H1 (cell line): Measurements from ENCODE around the gene NCOA6. TPM values are rescaled to one million over a fixed set of nuclear protein-coding genes. Genes with fewer than 3 reads are reported as not detected.

Experiments used
- CTCF ChIA-PET: fragments of 300-600 bp; sonication (Branson Sonifier 250); formaldehyde crosslinking; loops from one replicate; lab custom pipeline; 2021; ENCODE audit not compliant: partially characterized antibody; lab: Charles Lee
- POLR2A ChIA-PET: fragments of 300-600 bp; sonication (Branson Sonifier 250); formaldehyde crosslinking; loops from one replicate; lab custom pipeline; 2021; ENCODE audit warnings: inconsistent platforms; ENCODE audit not compliant: partially characterized antibody; lab: Charles Lee
- DNase-seq, 2 experiments: peaks; one replicate each; pipeline versions ENCODE4 v3.0.0 to v3.0.0-alpha.2; 2010 to 2022; ENCODE audit warnings: low spot score in 2 of 2, low read depth in 1 of 2, mixed read lengths in 1 of 2
- FAIRE-seq: peaks from 2 replicates; lab custom pipeline; 2011; peaks lifted over from hg19 to GRCh38; lab: Jason Lieb, UNC
- H2AFZ ChIP-seq: 2 replicates; pipeline ENCODE4 v1.8.1; 2012; ENCODE audit warnings: low read length, inconsistent platforms
- H2AK5ac ChIP-seq: 2 replicates; pipeline ENCODE4 v1.6.1; 2013; ENCODE audit warnings: low read depth, low read length
- H2BK120ac ChIP-seq: replicated peaks from 2 replicates; pipeline ENCODE3; 2013; ENCODE audit warnings: low read depth, low read length, inconsistent platforms
- H2BK12ac ChIP-seq: 2 replicates; pipeline ENCODE4 v1.6.1; 2013; ENCODE audit warnings: low read depth, low read length
- H2BK15ac ChIP-seq: 2 replicates; pipeline ENCODE4 v1.6.1; 2013; ENCODE audit warnings: low read length
- H2BK20ac ChIP-seq: 2 replicates; pipeline ENCODE4 v1.6.1; 2013; ENCODE audit warnings: low read length
- H2BK5ac ChIP-seq: 2 replicates; pipeline ENCODE4 v1.6.1; 2013; ENCODE audit warnings: low read depth, low read length
- H3K14ac ChIP-seq: 2 replicates; pipeline ENCODE4 v1.6.1; 2013; ENCODE audit warnings: inconsistent platforms; ENCODE audit not compliant: insufficient read length
- H3K18ac ChIP-seq: 2 replicates; pipeline ENCODE4 v1.6.1; 2013; ENCODE audit warnings: low read length; ENCODE audit errors: extremely low read depth
- H3K23ac ChIP-seq: 2 replicates; pipeline ENCODE4 v1.6.1; 2013; ENCODE audit warnings: inconsistent platforms; ENCODE audit not compliant: insufficient read length
- H3K23me2 ChIP-seq: 2 replicates; pipeline ENCODE4 v1.6.1; 2013; ENCODE audit warnings: low read depth, low read length
- H3K27ac ChIP-seq: 2 replicates; pipeline ENCODE4 v1.6.1; 2011; ENCODE audit warnings: low read depth, low read length, inconsistent platforms
- H3K27me3 ChIP-seq, 4 experiments: replicated peaks in 1 of 4; 1 replicate in 1 of 4; 2 replicates in 3 of 4; pipeline versions ENCODE4 v1.6.1 to v1.8.1; 2011 to 2013; ENCODE audit warnings: low read length in 3 of 4, mild to moderate bottlenecking in 3 of 4, inconsistent platforms in 2 of 4, mixed read lengths in 2 of 4, moderate library complexity in 1 of 4; ENCODE audit not compliant: control insufficient read depth in 3 of 4, insufficient read depth in 3 of 4; ENCODE audit errors: extremely low read depth in 1 of 4
- H3K36me3 ChIP-seq, 4 experiments: 2 replicates each; pipeline versions ENCODE4 v1.6.1 to v1.8.1; 2011 to 2013; ENCODE audit warnings: mild to moderate bottlenecking in 4 of 4, low read length in 3 of 4, moderate library complexity in 2 of 4, control low read depth in 1 of 4, inconsistent platforms in 1 of 4; ENCODE audit not compliant: insufficient read depth in 4 of 4, control insufficient read depth in 2 of 4
- H3K4ac ChIP-seq: replicated peaks from 2 replicates; pipeline ENCODE3; 2013; ENCODE audit warnings: low read length, low read depth, mixed read lengths, inconsistent platforms; ENCODE audit not compliant: insufficient read length
- H3K4me1 ChIP-seq, 4 experiments: replicated peaks in 1 of 4; 1 replicate in 1 of 4; 2 replicates in 3 of 4; pipeline versions ENCODE4 v1.6.1 to v1.8.1; 2011 to 2013; ENCODE audit warnings: low read length in 3 of 4, inconsistent platforms in 2 of 4, mixed read lengths in 1 of 4; ENCODE audit not compliant: insufficient read depth in 4 of 4, control insufficient read depth in 3 of 4
- H3K4me2 ChIP-seq, 2 experiments: 2 replicates each; pipeline versions ENCODE4 v1.6.1 to v1.8.1; 2011 to 2013; ENCODE audit warnings: low read depth in 2 of 2, low read length in 2 of 2, control low read depth in 1 of 2, inconsistent platforms in 1 of 2, mild to moderate bottlenecking in 1 of 2; ENCODE audit not compliant: insufficient read depth in 1 of 2
- H3K4me3 ChIP-seq, 4 experiments: fragments of 200-600, 300-600 bp in 1 of 4; sonication (generic), shearing (Covaris generic), sonication (Bioruptor Twin) in 1 of 4; 2 replicates each; pipeline versions ENCODE4 v1.5.1 to v1.8.1; 2011 to 2016; ENCODE audit warnings: low read length in 4 of 4, low read depth in 3 of 4, control low read depth in 2 of 4, inconsistent platforms in 2 of 4, mild to moderate bottlenecking in 2 of 4, mixed read lengths in 1 of 4, moderate library complexity in 1 of 4; ENCODE audit not compliant: insufficient read depth in 2 of 4; ENCODE audit errors: extremely low read depth in 1 of 4
- H3K56ac ChIP-seq: replicated peaks from 2 replicates; pipeline ENCODE3; 2013; ENCODE audit warnings: low read depth, mild to moderate bottlenecking, mixed read lengths, low read length, inconsistent platforms; ENCODE audit not compliant: insufficient read length
- H3K79me1 ChIP-seq: 2 replicates; pipeline ENCODE4 v1.6.1; 2013; ENCODE audit warnings: low read depth, low read length, control low read depth
- H3K79me2 ChIP-seq, 2 experiments: 2 replicates each; pipeline versions ENCODE4 v1.6.1 to v1.8.1; 2012 to 2013; ENCODE audit warnings: low read length in 2 of 2, mild to moderate bottlenecking in 2 of 2, inconsistent platforms in 1 of 2; ENCODE audit not compliant: insufficient read depth in 2 of 2, control insufficient read depth in 1 of 2
- H3K9ac ChIP-seq, 4 experiments: replicated peaks in 1 of 4; 1 replicate in 1 of 4; 2 replicates in 3 of 4; pipeline versions ENCODE4 v1.6.1 to v1.8.1; 2011 to 2013; ENCODE audit warnings: low read depth in 3 of 4, low read length in 3 of 4, control low read depth in 2 of 4, mild to moderate bottlenecking in 2 of 4, moderate library complexity in 2 of 4, inconsistent platforms in 1 of 4; ENCODE audit errors: extremely low read depth in 1 of 4
- H3K9me3 ChIP-seq, 2 experiments: 2 replicates each; pipeline versions ENCODE4 v1.6.1 to v1.8.1; 2012 to 2013; ENCODE audit warnings: mild to moderate bottlenecking in 2 of 2, moderate library complexity in 2 of 2, control low read depth in 1 of 2, inconsistent platforms in 1 of 2, low read depth in 1 of 2, low read length in 1 of 2, mixed read lengths in 1 of 2; ENCODE audit not compliant: insufficient read depth in 2 of 2
- H4K20me1 ChIP-seq, 2 experiments: replicated peaks in 1 of 2; 2 replicates each; pipeline versions ENCODE3 to v1.8.1; 2011 to 2013; ENCODE audit warnings: inconsistent platforms in 2 of 2, low read length in 2 of 2, mild to moderate bottlenecking in 1 of 2; ENCODE audit not compliant: insufficient read depth in 2 of 2, control insufficient read depth in 1 of 2
- H4K5ac ChIP-seq: 2 replicates; pipeline ENCODE4 v1.6.1; 2013; ENCODE audit warnings: low read length, low read depth, mixed read lengths, inconsistent platforms; ENCODE audit not compliant: insufficient read length
- H4K8ac ChIP-seq: 2 replicates; pipeline ENCODE4 v1.8.0; 2013; ENCODE audit warnings: mild to moderate bottlenecking, moderate library complexity, low read length, inconsistent platforms; ENCODE audit not compliant: insufficient read depth; ENCODE audit errors: extremely low read depth
- H4K91ac ChIP-seq: replicated peaks from 2 replicates; pipeline ENCODE3; 2013; ENCODE audit warnings: low read length, mixed read lengths, inconsistent platforms; ENCODE audit not compliant: insufficient read length
- CHD2 ChIP-seq: IDR thresholded peaks from 2 replicates; pipeline ENCODE4 v1.6.1; 2012; ENCODE audit warnings: low read length, improper control_type of control experiment
- MAX ChIP-seq: IDR thresholded peaks from 2 replicates; pipeline ENCODE4 v1.6.1; 2012; ENCODE audit warnings: inconsistent platforms
- ZNF274 ChIP-seq: IDR thresholded peaks from 2 replicates; pipeline ENCODE4 v1.7.0; 2012; ENCODE audit warnings: low read length, borderline replicate concordance; ENCODE audit errors: extremely low read depth
- WGBS, 2 experiments: shearing (Covaris generic) in 1 of 2; methylation state at CpG; one replicate each; pipeline versions ENCODE4 v1.1.6 to v1.1.7; 2013 to 2015; ENCODE audit warnings: low lambda C conversion rate in 2 of 2, mixed read lengths in 2 of 2, inconsistent platforms in 1 of 2, low coverage in 1 of 2, missing lambda C conversion rate in 1 of 2; ENCODE audit not compliant: insufficient replicate concordance in 2 of 2, insufficient coverage in 1 of 2, insufficient read length in 1 of 2; ENCODE audit errors: extremely low coverage in 1 of 2, missing lambda C conversion rate in 1 of 2; 5-methylcytosine and 5-hydroxymethylcytosine counted together
- polyA plus RNA-seq, 7 experiments: library from polyadenylated mRNA; depleted of rRNA in 3 of 7; stranded (reverse) in 5 of 7; unstranded in 2 of 7; fragments of >200 nt in 5 of 7; fragments of 200-250 nt in 2 of 7; gene quantifications; 1 replicate in 5 of 7; 2 replicates in 1 of 7; 4 replicates in 1 of 7; pipeline versions ENCODE4 v1.2.1 to v1.2.3, GENCODE V29; 2011 to 2013; ENCODE audit warnings: missing spikeins in 2 of 7, mixed read lengths in 2 of 7
- total RNA-seq: library from RNA; stranded (reverse); fragmentation: NEBNext Ultra II Directional; extraction: Animal tissue kit (Norgen Biotek cat#: 25700); gene quantifications from 2 replicates; pipeline ENCODE4 v1.2.1, GENCODE V29; 2021

Gene NCOA6
- total and polyA plus RNA-seq, 2 of the 8 experiments (the other 6 are each of a cell fraction or from before 2014, with no cell fraction given) = 9.0 to 9.5 TPM

GRCh38 chr20:34776177-34776576 is 49.3 kb downstream of the NCOA6 start:
- Histone ChIP-seq H2BK12ac (no peak overlapping the region), H3K79me2 (no peaks in the 10 kb centered on the region), H3K27ac (no peak overlapping the region), H3K4me3 (no peak overlapping the region), H3K23me2 (no peaks in the 10 kb centered on the region), H4K91ac (no peak overlapping the region), H3K56ac (no peak overlapping the region), H3K36me3 (peaks cover 0 to 5% (median 4%) of the 10 kb centered on the region in 4 experiments; a peak in 3 of 8 replicates), H3K9me3 (no peaks in the 10 kb centered on the region), H2BK5ac (no peak overlapping the region), H3K18ac (no peak overlapping the region), H3K79me1 (no peaks in the 10 kb centered on the region), H2AFZ (no peak overlapping the region), H4K20me1 (peaks cover 0 to 1% of the 10 kb centered on the region in 2 experiments), H3K4me1 (no peaks in the 10 kb centered on the region), H3K9ac (peak overlapping the region in 1 of 4 experiments; percentile 13; a peak in 1 of 7 replicates), H2BK15ac (no peak overlapping the region), H3K14ac (no peak overlapping the region), H3K23ac (no peak overlapping the region), H2AK5ac (no peak overlapping the region), H4K8ac (no peak overlapping the region), H4K5ac (no peak overlapping the region), H3K4me2 (no peak overlapping the region), H3K4ac (no peak overlapping the region), H2BK20ac (no peak overlapping the region), H2BK120ac (no peak overlapping the region), H3K27me3 (no peaks in the 10 kb centered on the region)
- ChIA-PET POLR2A (no interaction called here), CTCF (interaction anchor here (0.7 to 1.3 kb wide), 3 partner anchors 9 to 92 kb away, joined by 3 to 4 read pairs (median 3); no protein-coding TSS in a partner anchor)
- no peak for DNase-seq
- 91% methylated on average over 8 of the region's 8 CpGs; no CpG with 5 or more reads in 1 of the 2 experiments for WGBS, 2 experiments
- FAIRE-seq = no peak
- TF ChIP-seq MAX (no peak), ZNF274 (no peak), CHD2 (no peak)
